GM21528 (cell line): ENCODE data around the gene BCAS4.
A peak's percentile ranks its signal among the peaks of the same experiment; 100 is the strongest.
"Not testable (repeated sequence)": the region's sequence is repeated elsewhere in the genome, so short reads cannot be mapped to it uniquely, and the experiment has no call there.

ENCODE experiments used
- ATAC-seq: cut with Tn5 transposase; IDR thresholded peaks from one replicate; pipeline ENCODE4 v1.9.1; 2021; ENCODE audit warnings: mild to moderate bottlenecking, moderate library complexity; ENCODE audit not compliant: unreplicated experiment, low FRiP score

BCAS4 gene

DNA sequence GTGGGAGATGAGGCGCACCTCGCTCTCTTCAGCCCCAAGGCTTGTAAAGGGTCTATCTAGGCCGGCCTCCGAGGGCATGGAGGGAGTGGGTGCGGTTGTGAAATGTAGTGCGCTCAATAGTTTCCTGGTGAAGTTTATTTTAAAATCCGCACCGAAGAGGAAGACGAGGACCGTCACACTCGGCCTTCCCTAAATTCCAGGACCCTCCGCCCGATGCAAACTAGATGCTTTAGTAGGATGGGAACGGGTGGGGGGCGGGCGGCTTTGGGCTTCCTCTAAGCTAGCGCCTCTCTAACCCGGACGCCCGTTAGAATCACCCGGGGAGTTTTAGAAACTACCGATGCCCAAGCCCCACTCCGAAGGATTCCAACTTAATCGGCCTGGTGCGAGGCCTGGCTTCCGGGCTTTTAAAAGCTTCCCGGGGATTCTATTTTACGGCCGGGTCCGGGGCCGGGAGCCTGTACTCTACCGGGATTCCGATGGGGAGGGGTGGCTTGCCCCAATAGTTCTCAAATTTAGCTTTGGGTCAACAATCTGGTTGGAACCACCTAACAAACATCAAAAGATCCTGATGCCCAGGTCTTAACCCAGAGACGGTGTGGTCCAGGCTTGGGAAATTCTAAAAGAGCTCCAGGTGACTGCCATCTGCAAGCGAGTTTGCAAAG, 548 bp upstream of the BCAS4 start:
- peak; percentile 6 for ATAC-seq

DNA sequence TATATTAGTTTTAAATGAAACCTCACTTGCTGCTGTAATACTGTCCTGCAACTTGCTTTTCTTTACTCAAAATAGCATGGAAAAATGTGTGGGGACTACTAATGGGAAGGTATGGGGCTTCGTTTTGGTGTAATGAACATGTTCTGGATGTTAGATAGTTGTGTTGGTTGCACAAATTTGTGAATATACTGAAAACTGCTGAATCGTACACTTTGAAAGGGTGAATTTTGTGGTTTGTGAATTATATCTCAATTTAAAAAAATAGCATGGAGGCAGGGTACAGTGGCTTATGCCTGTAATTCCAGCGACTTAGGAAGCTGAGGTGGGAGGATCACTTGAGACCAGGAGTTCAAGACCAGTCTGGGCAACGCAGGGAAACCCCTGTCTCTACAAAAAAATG, 2.3 kb downstream of the BCAS4 start:
- ATAC-seq = no peak

- no peak for ATAC-seq
These were observed 3.8 kb downstream of the BCAS4 start for GRCh38 chr20:50798650-50799049.

GRCh38 chr20:50799176-50799889, 4.5 kb downstream of the BCAS4 start:
- no peak for ATAC-seq

- peak; percentile 43 for ATAC-seq
These were observed 5.2 kb downstream of the BCAS4 start for GRCh38 chr20:50799890-50800550.

- not testable (repeated sequence) for ATAC-seq
These were observed 6.3 kb downstream of the BCAS4 start for GRCh38 chr20:50800986-50801746.

GRCh38 chr20:50801747-50802125, 6.9 kb downstream of the BCAS4 start:
- ATAC-seq = no peak

- ATAC-seq = no peak
These were observed 7.4 kb downstream of the BCAS4 start for GRCh38 chr20:50802289-50802688.

- ATAC-seq = no peak
These were observed 9.8 kb downstream of the BCAS4 start for GRCh38 chr20:50804437-50805348.

- ATAC-seq = no peak
These were observed 10.5 kb downstream of the BCAS4 start for GRCh38 chr20:50805349-50805684.

- ATAC-seq = no peak
These were observed 11.4 kb downstream of the BCAS4 start for GRCh38 chr20:50806126-50806768.

- no peak for ATAC-seq
These were observed 15.2 kb downstream of the BCAS4 start for GRCh38 chr20:50810063-50810462.

DNA sequence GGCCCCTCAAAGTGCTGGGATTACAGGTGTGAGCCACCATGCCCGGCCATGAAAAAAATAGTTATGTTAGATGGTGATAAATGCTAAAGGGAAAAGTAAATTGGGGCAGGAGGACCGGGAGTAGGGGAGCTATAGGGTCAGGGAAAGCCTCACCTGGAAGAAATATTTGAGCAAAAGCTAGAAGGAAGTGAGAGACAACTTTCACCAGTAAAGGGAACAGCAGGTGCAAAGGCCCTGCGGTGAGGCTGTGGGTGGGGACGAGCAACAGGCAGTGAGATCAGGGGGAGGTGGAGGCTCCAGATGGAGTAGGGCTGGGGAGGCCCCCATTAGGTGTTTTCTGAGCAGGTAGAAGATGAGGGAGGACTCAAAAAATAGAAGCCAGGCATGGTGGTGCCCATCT, 16.0 kb downstream of the BCAS4 start:
- ATAC-seq = peak; percentile 53

DNA sequence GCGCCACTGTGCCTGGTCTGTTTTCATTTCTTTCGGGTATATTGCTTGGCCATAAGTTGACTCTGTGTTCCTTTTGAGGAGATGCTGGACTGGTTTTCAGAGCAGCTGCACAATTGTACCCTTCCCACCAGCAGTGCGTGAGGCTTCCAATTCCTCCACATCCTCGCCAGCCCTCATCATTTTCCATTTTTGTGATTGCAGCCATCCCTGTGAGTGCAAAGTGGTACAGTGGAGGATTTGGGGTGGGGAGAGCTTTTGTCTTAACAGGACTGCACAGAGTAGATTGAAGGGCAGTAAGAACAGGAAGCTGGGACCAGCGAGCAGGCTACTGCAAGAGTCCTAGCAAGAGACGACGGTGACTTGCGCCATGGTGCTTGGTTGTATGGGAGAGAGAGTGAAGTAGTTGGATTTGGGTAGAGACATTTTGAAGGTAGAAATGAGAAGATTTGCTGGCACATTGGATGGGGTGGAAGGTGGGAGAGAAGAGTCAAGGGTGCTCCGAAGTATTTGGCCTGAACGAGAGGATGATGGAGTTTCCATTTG, 18.3 kb downstream of the BCAS4 start:
- ATAC-seq = no peak

- ATAC-seq = no peak
These were observed 18.9 kb downstream of the BCAS4 start for GRCh38 chr20:50813801-50814200.

- ATAC-seq = no peak
These were observed 19.7 kb downstream of the BCAS4 start for GRCh38 chr20:50814438-50815161.

GRCh38 chr20:50815162-50815989, 20.5 kb downstream of the BCAS4 start:
- peak; percentile 32 for ATAC-seq

DNA sequence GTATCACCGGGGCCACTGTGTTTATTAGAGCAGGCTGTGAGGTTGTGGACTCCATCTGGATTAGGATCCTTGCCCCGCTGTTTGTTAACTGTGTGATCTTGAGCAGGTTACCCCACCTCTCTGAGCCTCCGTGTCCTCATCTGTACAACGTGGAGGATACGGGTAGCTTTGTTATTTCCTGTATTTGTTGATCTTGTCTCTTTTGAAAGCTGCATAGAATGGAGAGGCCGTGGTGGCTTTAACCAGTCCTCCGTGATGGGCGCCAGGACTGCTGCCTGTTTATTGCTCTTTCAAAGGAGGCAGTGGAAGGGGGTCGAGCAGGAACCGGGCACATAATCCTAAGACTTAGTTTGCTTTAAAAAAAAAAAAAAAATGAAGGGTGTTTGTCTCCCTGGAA, 22.9 kb downstream of the BCAS4 start:
- ATAC-seq = no peak
